HL-60/S4 treated with phorbol 12-myristate 13-acetate at 8.2 ng/mL for 4 days and 3 days (cell line): ENCODE results near the gene ITIH1.

Source experiments
- in situ Hi-C: fragments of 300-500 bp; cut with MboI; formaldehyde crosslinking; loops from 2 replicates; pipeline ENCODE4 v1.15.0; 2022; ENCODE audit warnings: low sequenced_read_pairs

The ITIH1 gene

DNA sequence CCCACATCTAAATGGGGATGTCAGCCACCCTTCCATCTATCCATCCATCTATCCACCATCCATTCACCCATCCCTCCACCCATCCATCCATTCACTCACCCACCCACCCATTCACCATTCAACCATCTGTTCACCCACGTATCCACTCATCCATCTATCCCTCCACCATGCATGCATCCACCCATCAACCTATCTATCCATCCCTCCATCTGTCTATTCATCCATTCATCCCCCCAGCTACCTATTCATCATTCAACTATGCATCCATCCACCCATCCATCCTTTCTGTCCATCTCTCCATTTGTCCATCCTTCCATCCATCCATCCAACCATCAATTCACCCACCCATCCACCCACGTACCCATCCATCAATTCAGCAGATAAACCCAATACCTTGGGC lies 31.8 kb downstream of the ITIH1 start:
- in situ Hi-C loops = no loop called here

DNA sequence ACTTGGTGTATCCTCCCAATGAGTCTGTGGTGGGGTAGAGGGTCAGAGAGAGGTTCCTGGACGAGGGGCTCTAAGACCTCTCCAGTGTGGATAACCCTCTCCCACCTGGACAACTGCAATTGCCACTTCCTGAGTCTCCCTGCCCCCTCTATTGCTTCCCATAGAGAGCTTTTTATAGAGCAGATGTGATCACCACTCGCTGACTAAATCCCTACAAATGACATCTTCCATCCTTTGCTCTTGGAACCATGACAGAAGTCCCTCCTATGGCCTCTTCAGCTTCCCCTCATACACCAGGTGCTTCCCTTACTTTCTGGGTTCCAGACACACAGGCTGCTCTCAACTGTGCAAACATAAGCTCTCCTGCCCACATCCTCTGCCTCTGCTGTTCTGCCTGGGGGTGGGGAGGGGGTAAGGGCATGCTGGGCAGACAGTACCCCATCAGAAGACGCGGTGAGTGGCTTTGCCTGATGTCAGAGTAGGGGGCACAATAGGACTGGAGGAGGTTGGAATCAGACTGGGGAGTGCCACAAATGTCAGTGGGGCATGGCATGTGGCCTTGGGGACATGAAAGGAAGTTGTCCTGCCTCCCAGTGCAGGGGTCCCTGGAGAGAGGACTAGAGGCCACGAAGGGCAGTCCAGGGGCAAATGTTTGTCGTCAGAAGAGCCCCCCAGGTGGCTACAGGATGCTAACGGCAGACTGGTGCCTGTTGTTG lies 32.4 kb downstream of the ITIH1 start:
- in situ Hi-C loops = no loop called here

DNA sequence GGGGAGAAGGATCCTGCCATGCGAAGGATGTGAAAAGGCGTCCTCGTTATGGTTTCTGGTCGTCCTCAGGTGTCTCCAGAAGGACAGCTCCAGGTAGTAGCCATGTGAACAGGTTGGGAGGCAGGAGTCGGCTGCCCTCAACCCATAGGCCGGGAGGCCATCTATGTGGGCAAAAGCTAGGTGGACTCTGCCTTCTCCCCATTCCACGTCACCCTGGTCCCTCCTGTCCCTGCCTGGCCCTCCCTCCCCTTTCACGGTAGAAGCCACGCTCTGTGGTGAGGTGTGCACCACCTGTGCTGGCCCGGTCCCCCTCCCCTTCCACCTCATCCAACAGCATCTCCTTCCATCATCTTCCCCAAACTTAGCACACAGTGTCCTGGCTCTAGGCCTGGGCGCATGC lies 33.5 kb downstream of the ITIH1 start:
- in situ Hi-C loops = no loop called here

DNA sequence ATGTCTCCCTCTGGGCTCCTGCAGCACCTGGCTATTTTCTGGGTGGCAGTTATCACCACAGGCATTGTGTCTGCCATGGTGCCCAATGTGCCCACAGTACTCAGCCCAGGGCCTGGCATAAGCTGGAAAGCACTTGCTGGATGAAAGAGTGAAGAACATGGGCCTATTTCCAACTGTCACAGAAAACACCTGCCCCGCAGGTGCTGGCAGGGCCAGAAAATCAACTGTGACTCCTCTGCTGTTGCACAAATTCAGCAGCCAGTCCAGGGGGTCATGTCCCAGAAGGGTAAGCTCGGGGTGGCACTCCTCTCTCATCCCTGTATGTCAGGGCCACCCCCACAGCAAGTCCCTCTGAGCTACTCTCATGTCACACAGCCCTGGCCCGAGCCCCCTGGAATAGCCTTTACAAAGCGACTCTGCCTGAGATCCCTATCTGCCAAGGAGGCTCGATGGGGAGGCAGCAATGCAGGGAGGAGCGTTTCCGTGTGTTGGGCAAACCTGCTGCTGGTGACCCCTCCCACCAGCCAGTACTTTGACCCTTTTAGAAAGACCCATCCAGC lies 34.1 kb downstream of the ITIH1 start:
- in situ Hi-C loops = no loop called here

DNA sequence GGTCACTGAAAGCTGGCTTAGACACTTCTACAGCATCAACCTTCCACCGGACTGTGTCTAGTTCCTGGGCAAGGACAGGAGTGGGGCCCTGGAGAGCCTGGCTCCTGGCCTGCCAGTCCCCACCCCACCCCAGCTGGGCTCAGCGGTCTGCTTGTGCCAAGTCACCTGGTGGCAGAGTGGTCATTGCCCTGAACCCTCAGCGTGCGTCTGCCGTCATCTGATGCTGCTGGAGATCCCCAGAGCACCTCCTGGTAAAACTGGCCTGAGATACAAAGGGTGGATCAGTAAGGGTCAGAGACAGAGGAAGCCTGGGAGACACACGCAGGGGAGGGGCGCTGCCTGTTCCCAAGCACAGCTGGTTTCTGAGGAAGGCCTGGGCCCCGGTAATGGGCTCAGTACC lies 36.4 kb downstream of the ITIH1 start:
- in situ Hi-C loops = no loop called here

DNA sequence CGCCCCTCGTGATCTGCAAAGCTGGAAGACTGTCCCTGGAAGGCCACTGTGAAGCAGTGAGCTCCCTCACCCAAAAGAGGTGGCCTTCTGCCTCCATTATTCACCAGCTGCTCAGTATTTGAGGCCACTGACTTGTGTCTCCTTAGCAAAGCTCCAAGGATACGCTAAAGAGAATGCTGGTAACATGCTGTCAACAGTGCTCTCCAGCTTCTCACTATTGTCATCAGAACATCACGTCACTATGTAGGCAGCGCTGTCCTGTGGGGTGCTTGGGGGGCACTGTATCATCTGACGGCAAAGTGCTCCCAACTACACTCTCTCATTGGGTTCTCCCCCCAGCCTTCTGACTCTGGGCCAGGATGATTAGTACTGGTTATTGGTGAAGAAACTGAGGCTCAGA lies 38.8 kb downstream of the ITIH1 start:
- in situ Hi-C loops = no loop called here

DNA sequence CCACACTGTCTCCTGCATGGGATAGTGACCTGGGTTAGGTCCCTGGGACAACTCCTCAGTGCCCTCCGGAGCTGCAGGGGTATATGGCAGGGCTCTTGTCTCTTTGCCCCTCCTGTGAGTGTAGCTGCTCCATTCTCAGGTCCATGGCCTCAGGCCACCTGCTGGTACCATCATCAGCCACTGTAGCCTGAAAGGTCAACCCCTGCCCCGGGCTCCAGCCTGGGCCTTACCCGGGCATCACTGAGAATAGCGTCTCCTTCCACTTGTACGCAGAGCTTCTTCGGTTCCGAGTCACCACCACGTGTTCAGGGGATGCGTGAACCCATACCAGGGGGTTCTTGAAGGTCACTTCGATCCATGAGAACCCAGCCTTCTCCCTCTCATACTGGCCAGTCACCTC lies 39.3 kb downstream of the ITIH1 start:
- in situ Hi-C loops = no loop called here

DNA sequence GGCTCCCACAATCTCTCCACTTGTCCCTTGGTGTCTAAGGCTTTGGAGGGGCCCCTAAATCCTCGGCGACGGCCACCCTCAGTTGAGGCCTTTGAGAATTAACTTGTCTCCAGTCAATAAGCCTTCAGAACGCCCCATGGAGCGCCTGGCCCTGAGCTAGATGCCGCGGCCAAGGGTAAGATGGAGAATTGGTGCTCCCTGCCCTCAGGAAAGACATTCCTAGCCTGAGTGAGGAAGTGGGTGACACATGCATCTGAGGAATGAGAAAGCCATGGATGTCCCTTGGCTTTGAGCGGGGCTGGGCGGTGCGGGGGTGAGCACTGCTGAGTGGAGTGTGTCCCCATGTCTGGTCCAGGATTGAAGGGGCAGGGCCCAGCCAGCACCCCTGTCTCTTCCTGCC lies 39.8 kb downstream of the ITIH1 start:
- in situ Hi-C loops = no loop called here

DNA sequence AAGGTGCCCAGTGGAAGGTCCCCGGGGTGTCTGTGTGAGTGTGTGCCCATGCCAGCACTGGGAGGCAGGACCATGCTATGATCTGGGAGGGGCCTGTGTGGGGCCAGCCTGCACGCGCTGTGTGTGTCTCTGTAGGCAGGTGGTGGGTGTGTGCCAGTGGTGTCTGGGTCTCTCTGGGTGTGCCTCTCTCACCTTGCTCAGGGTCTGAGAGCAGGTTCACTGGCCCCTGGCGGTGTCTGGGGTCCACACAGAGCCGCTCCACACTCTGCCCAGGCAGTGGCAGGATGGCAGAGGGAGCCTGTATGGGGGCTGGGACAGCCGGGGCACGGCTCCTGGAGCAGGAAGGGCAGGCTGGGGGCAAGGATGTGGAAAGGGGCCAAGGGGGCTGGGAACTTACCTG lies 40.5 kb downstream of the ITIH1 start:
- in situ Hi-C loops = no loop called here

DNA sequence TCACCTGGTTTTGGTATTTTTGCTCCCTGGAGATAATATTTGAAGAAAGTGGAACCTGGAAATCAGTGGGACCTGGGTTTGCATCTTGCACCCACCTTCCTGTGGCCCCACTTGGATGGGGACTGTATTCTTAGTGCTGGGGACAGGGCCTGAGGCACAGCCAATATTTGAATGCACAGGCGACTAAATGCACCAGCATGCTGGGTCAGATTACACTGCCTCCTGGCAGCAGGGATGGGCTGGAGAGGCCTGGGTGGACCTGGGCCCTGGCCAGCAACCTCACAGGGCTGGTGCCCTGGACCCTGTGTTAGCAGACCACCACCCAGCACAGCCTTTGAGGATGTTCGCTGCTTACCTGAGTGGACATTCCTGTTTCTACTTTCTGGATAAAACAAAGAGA lies 42.5 kb downstream of the ITIH1 start:
- in situ Hi-C loops = no loop called here

DNA sequence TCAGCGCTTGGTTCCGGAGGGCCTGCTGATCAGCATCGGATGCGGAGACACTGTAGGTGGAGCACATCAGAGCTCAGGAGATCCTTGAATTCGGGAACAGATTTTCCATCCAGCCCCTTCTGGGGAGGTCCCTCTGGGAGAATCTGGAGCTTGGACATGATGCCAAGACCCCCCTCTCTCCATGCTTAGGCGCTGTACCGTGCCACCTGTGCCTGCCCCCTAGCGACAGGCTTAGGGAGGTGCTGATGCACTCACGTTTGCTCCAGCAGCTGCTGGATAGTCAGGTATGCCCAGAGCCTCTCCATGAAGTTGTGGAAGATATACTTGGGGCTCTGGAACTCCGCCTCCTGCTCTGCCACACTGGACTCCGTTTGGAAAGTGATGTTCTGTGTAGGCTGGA lies 43.3 kb downstream of the ITIH1 start:
- in situ Hi-C loops = no loop called here

DNA sequence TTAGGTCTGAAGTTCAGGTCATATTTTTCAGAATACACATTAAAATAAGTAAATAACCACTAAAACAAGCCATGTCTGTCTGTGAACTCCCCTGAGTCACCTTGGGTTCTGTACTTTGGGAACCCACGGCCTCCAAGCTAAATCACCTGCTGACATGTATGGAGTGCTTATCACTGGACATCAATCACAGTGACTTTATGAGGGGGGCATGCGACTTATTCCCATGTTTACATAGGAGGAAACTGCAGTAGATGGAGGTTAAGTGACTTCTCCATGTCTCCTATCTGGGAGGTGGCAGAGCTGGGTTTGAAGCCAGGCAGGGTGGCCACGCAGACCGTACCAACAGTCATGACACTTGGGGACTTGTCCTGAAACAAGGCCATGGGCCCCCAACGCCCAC lies 45.0 kb downstream of the ITIH1 start:
- in situ Hi-C loops = no loop called here

DNA sequence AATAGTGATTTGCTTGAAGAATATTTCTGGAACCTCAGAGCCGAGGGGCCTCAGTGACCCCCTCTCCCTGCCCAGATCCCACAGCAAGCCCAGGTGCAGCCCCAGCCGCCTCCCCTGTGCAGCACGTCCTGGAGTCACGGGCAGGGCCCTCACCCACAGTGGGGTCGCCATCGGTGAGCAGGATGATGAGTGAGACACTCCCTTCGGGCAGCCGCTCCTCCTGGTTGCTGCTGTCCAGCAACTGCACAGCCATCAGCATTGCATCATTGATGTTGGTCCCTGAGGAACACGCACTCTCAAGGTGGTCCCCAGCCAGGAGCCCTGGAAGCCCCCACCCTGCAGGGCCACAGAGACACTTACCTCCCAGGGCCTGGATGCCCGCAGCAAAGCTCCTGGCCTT lies 46.6 kb downstream of the ITIH1 start:
- in situ Hi-C loops = no loop called here

DNA sequence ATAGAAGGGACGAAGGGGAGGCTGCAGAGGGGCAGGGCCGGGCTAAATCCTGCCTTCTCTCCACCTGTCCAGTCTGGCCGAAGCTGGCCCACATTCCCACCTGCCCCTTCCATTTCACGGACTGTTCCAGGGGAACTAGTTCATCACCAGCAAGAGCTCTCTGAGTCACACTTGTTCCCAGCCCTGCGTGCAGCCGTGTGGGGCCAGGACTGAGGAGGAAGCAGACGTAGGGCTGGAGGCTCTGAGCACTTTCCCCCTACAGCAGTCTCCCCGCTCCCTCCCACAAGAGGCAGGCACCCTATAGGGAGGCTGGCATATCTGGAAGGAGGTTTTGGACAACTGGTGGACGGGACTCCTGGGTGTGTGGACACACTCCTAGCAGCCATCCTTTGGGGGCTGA lies 50.0 kb downstream of the ITIH1 start:
- in situ Hi-C loops = no loop called here

DNA sequence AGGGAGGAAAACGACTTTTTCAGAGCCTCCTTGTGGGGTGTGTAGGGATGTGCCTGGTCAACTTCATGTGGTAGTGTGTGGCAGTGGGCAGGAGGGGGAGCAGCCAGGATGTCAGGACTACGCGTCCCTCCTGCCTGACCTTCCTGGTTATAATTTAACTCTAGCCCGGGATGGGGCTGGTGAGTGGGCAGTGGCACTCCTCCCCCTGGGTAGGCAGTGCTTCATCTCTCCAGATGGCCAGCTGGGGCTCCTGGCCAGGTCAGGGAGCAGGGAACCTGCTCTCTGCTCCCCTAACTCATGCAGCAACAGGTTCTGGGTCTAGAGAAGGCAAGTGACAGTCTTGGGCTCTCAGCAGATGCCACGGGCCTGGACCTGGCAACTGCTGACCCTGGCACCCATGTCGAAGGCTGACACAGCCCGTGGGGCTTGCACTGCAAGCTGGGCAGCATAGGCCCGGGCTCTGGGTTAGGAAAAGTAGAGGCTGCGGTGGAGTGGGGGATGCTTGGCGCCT lies 50.5 kb downstream of the ITIH1 start:
- in situ Hi-C loops = no loop called here

DNA sequence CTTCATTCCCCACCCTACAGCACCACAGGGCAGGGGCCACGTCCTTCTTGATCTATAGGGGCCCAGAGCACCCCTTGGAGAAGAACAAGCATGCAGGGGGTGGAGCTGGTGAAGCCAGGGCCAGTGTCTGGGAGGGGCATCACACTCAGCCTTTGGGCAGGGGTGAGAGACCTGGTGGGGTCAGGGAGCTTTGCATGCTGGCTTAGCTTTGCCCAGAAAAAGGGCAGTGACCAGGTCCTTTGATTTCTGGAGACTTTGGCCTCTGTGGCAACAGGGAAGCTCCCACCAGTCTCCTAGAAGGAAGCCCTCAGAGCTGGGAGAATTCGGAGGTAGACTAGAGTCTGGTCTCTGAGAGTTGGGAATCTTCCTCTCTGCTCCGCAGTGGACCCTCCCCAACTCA lies 52.1 kb downstream of the ITIH1 start:
- in situ Hi-C loops = no loop called here

DNA sequence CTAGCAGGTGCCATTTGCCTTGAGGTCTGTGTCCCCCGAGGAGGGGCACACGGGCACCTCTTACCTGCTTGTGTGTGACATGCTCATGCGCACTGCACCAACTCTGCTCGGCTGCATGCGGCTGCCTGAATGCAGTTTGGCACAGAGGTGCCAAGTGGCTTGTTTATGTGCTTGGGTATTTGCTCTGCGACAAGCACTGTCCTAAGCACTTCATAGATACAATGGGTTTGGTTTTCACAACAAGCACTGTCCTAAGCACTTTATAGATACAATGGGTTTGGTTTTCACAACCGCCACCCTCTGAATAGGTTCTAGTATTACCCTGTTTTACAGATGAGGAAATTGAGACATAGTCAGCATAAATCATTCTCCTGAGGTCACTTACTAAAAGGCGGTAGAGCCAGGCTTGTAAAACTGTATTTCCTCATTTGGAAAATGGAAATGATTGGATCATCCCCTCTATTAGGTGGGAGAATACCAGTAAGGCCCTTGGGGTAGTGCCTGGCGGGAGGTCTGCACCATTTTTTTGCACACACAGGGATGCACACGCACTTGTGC lies 52.6 kb downstream of the ITIH1 start:
- in situ Hi-C loops = no loop called here

DNA sequence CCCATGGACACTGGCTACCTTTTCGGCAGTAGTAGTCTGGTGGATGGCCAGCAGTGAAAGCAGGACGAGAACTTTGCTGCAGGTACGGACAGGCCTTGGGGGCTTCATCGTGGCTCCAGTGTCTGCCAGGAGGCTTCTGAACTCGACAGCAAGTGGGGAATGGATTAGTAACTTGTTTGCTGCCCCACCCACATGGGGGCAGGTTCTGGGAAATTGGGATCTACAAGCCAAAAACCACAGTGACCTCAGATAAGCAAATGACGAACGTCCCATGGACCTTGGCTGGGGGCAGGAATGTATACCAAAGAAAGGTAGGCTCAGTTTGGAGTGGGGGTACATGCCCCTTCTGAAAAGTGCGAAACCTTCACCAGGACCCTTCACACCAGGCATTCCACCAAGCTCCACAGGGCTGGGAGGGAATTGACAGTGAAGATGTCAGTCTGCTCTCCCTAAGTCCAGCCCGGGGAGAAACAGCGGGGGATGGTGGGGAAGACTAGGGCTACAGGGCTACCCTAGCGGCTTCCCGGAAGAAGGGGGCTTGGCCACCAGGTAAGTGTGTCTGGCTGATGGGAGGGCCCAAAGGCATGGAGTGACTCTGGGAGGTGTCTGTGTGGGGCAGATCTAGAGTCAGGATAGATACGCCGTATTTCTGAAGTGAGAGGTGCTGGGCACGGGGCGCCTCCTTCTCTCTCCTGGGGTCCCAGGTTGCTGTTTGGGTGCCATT lies 53.3 kb downstream of the ITIH1 start, which contains the start of gene ITIH4:
ITIH4 (minus strand) TSS at position 138 of the 724 bp plus-strand sequence; CDS start at position 108, 30 bp downstream.
- in situ Hi-C loops = no loop called here

DNA sequence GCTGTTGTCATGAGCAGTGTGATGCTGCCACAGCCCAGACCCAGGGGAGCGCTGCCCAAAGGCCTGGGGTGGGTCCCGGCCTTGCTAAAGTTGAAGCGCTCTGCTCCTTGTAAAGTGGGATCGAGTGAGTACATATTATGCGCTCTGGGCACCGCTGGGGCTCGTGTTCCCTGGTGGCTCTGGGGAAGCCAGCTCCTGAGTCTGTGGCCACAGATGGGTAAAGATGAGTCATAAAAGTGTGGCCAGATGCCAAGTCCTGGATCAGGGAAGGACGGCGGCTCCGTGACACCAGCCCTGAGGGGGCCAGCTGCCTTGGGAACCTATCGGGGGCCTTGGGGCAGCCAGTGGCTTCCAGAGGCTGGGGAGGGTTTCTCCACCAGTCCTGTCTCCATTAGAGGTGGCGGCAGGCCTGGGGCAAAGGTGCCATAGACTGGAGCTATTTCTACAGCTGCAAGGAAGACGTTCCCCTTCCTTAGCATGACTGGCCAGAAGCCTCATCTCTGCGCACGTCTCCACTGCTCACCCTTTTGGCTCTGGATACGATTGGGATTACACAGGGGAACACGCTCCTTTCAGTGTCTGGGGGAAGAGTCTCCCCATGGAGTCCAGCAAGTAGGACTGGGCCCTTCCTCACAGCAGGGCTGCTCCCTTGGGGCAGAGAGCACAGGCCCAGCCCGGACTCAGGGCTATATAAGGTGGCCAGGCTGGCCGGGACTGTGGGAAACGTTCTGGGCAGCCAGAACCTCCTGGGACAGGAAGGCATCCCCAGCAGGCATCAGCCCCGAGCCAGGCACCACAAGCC lies 54.3 kb downstream of the ITIH1 start:
- in situ Hi-C loops = no loop called here

DNA sequence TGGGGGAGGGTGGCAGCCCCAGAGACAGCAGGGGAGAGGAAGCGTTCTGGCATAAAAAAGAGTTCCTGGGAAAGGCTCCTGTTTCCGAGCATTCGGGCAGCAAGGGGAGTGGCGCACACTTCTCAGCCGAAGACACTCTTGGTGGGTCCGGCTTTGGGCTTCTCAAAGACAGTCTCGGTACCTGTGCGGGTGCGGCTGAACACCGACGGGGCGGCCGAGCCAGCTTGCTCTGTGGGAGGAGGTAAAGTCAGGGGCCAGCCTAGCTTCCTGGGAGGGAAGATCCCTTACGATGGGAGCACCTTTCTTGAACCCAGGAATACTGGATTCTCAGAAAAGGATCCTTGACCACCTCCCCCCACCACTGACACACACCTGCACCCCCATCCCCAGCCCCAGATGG lies 55.8 kb downstream of the ITIH1 start:
- in situ Hi-C loops = no loop called here
